GM19467 (cell line): ENCODE data around the gene TCP10L.
"Not testable (repeated sequence)": the region's sequence is repeated elsewhere in the genome, so short reads cannot be mapped to it uniquely, and the experiment has no call there.

Experiments used
- ATAC-seq: cut with Tn5 transposase; IDR thresholded peaks from one replicate; pipeline ENCODE4 v1.9.1; 2021; ENCODE audit warnings: mild to moderate bottlenecking, moderate library complexity; ENCODE audit not compliant: unreplicated experiment

Gene TCP10L

DNA sequence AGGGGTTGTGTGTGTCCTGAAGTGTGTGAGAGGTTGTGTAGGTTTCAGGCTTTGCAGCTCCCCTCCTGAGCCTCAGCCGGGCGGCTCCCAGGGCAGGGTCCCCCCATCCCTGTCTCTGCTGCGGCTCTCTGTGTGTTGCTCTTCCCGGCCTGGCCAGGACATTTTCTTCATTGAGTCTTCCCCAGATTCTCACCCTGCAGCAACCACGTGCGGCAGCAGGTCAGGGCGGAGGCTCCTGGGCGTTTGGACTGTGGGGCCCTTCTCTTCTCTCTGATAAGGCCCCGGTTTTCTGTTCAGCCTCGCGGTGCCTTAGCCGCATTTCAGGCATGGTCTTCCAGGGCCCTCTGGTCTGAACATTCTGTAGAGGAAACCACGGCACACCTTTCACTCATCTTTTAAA lies 1.8 kb upstream of the TCP10L start:
- ATAC-seq, result no peak

DNA sequence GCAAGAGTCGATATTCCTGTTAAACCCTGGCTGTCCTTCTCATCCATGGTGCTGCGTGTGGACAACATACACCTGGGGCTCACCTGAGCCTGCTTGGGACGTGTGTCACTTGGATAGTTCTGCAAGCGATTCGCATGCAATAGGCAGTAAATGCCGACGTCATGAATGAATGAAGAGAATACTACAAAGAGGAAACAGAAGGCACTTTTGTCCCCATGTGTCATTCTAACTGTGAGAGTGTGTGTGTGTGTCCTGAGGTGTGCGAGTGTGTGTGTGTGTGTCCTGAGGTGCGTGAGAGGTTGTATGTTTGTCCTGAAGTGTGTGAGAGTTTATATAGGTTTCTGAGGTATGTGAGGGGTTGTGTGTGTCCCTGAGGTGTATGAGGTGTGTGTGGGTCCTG lies 647 bp upstream of the TCP10L start:
- no peak for ATAC-seq

DNA sequence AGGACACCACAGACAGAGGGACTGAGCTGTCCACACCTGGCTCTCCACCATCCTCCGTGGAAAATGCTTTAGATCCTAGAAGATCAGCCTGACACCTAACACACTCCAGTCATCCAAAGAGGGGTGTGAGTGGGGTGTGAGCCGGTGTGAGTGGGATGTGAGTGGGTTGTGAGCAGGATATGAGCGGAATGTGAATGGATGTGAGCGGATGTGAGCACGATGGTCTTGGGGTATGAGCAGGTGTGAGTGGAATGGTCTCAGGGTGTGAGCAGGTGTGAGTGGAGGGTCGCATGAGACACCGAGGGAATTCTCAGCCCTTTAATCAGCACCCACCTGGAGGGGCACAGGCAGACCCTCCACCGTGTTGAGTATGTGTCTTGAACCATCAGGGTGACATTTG lies 851 bp downstream of the TCP10L start:
- ATAC-seq, result no peak

DNA sequence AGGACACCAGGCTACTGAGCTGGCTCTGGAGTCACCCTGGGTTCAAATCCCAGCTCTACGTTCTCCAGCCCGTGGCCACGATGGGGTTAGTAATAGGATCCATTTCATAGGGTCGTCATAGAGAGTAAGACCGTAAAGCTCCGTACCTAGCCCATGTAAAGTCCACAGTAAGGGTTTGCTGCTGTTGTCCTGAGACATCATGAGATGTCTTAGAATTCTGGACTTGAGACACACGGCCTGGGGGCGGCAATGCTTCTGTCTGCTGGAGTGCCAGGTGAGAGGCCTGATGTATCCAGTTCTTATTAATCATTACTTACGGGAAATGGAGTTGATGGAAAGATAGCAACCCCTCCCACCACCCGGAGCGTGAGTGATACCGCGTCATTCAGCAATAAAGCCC lies 3.6 kb downstream of the TCP10L start:
- no peak for ATAC-seq

DNA sequence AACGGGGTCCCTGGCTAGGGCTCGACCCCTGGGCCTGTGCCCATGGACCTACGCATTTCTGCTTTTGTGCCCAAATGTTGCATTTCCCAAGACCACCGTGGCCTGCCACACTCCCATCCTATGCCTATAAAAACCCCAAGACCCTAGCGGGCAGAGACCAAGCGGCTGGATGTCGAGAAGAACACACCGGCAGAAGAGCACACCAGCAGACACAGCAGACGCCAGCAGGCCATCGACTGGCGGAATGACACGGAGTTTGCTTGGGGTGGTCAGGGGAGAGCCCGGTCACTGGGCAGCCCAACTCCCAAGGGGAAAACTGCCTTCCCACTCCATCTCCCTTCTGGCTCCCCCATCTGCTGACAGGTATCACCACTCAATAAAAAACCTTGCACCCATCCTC lies 4.4 kb downstream of the TCP10L start:
- no peak for ATAC-seq

DNA sequence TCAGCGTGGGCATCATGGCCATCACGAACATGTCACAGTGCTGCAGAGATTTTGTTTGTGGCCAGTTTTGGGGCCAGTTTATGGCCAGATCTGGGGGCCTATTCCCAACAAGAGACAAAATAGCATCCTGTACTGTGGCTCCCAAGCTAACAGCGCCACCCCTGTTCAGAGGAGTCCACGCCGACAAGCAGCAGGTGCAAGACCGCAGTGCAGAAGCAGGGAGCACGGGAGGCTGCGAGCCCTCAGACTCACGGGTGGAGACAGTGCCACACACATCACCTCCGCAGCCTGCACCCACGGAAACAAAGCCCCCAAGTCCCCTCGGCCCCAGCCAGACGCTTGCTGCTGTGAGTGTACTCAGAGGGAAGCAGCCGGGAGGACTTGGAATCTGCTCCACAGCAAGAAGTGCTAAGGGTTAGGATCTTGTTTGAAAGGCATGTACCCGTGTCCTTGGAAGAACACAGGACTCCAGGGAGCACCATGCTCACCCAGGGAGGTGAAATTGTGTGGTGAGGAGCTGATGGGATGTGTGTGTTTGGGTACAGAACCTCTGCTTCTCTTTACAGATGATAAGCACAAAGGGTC lies 7.1 kb downstream of the TCP10L start:
- no peak for ATAC-seq

DNA sequence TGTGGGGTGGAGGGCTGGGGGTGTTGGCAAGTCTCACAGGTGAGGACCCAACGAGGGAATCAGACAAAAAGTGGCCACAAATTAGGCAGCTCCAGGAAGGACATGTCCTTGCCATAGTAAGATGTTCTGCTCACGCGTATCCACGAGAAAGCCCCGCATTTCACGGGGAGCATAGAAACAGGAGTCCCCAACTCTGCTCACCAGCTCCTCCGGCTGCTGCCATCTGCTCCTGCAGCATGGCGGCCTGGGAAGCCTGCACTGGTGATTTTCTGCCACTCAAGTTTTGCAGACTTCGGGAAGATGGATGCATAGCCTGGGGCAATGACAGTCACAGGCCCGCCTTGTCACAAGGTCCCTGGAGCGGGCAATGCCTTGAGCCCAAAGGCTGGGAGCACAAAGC lies 9.3 kb downstream of the TCP10L start:
- ATAC-seq, result no peak

DNA sequence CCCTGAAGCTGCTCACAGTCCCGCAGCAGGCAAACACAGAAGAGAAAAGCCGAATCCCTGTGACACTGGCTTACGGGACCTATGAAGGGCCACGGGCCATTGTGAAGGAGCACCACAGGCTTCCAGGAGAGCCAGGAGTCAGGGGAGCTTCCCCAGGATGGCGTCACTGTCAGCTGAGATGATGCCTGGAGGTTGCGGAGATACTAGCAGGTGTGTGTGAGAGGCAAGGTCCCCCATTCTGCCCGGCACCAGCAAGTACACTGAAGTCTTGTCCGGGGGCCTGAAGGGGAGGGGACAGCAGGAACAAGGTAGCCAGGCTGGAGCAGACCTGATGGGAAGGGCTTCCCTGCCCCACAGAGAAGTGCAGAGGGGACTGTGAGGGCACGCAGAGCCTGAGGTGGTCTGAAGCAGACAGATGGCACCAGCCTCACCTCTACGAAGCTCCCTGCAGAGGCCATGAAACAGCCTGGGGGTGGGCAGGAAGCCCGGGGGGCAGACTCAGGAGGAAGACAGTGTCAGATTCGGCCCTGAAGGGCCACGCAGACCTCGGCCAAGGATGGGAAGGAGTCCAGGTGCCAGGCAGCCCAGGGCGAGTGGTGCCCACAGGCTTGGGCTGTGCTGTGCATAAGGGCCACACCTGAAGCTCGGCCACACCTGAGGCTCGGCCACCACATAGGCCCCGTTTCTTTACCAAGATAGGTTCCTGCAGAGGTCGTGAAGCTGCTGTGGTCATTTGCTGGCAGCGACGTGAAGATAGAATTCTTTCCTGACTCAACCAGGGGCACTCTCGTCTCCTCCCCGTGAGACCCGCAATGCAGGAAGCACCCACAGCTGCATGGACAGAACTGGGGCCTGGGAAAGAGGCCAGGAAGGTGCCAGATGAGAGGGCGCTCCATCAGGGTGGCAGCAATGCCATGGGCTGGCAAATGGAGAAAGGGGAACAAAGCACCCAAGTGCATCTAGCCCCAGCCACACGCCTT lies 10.1 kb downstream of the TCP10L start:
- no peak for ATAC-seq

DNA sequence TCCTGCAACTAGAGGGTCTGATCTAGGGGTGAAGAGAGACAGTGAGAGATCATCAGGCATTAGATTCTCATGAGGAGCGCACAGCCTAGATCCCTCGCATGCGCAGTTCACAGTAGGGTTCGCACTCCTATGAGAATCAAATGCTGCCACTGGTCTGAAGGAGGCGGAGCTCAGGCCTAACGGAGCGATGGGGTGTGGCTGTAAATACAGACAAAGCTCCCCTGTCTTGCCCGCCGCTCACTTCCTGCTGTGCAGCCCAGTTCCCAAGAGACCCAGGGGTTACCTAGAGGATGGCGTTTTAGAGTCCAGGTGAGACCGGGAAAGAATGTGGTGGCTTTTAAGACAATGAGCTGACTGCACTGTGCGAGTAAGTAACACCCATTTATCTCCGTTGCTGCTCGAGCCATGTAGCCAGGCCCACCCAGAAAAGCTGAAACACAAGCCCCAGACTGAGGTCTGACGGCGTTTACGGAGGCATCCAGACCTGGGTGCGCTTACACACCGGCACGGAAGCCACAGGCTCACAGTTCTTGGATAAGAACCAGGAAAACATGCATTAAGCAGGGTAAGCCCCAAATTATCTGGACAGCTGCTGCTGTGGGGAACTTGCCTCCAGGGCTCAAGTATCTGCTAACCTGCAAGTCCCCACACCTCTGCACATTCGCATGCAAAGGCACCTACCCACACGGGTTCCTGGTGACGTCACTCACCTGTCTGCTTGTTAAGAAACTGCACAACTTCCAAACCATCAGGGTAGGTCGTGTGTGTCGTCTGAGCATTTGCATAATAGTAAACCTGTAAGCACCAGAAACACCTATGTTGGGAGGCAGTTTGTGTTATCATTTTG lies 12.5 kb downstream of the TCP10L start:
- no peak for ATAC-seq

DNA sequence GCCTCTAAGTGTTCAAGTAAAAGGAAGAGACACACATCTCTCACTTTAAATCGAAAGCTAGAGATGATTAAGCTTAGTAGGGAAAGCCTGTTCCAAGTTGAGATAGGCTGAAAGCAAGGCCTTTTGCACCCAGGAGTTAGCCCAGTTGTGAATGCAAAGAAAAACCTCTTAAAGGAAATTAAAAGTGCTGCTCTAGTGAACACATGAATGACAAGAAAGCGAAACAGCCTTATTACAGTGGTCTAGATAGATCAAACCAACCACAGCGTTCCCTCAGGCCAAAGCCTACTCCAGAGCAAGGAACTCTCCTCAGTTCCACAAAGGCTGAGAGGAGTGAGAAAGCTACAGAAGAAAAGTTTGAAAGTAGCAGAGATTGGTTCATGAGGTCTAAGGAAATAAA lies 14.9 kb downstream of the TCP10L start:
- ATAC-seq, result no peak

DNA sequence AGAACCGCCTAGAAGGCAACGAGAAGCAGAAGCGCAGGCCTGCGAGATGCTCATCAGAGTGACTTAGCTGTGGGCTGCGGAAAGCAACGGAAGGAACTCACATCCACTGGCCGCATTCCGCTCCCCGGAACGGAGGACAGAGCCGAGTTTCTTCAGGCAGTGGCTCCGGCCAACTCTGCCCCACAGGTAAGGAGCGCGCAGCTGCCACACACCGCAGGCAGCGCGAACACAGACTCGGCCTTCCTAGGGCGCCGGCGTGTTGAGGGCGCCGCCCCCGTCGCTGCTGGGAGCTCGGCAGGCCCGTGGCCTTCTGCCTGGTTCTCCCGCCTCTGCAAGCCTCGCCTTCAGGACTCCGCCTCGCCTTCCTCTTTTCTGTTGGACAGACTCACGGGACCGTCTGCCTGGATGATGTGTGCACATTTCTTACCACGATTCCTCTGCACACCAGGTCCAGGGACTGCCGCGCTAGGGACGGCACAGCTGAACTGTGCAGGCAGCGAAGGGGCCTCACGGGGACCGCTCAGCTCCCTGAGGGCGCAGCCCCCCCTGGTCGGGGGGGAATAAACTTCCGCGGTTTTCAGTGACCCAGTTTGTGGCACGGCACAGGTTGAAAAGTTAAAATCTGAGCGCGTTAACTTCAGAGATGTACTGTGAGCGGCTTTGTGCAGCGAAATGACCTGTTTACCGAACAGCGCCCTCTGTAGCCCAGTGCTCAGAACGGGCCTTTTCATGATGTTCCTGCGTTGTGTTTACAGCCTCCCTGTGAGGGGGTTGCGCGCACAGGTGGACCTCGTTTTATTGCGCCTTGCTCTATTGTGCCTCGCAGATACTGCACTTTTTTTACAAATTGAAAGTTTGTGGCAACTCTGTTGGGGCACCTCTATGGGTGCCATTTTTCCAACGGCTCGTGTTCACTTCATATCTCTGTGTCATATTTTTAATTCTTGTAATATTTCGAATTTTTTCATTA lies 15.8 kb downstream of the TCP10L start:
- ATAC-seq, result peak; percentile 80

DNA sequence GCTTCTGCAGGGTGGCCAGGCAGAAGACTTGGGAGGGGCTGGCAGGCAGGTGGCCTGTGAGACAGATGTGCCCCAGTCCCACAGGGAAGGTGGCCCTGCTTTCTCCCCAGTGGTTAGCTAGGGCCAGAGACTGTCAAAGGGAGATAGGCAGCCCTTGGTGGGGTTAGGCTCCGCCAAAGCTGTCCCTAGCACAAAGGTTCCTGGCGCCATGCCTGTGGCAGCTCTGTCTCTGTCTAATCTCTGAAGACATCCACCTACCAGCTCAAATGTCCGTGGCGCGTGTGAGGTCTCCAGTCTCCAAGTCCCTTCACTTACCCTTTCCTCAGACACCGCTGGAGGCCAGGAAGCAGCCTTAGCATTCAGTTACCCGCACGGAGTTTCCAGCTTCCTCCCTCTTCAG lies 17.7 kb downstream of the TCP10L start:
- no peak for ATAC-seq

DNA sequence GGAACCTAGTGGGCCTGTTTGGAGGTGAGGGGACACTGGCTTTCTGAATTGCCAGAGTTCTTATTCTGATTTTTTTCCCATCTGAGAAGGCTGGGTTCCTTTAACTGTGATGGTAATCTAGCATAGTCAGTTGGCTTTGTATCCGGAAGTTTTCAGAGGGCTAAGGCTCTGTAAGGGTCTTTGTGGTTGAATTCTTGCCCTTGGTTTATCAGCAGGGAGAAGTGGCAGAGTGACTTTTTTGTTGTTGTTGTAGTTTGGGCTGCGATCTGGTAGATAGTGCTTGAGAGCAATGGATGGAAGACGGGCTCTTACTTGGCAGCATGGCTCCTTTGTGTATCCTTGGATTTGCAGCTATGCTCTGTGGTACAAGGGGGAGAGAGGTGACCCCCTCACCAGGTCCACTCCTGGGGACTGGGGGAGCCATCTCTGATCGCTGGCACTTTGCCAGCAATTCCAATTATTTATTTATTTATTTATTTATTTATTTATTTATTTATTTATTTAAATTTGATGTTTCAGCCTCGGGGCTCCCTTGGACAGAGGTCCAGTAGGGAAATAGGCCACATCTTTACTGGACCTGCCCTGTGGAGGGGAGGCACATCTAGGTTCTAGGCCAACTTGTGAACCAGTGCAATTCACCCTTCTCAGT lies 18.5 kb downstream of the TCP10L start:
- no peak for ATAC-seq

DNA sequence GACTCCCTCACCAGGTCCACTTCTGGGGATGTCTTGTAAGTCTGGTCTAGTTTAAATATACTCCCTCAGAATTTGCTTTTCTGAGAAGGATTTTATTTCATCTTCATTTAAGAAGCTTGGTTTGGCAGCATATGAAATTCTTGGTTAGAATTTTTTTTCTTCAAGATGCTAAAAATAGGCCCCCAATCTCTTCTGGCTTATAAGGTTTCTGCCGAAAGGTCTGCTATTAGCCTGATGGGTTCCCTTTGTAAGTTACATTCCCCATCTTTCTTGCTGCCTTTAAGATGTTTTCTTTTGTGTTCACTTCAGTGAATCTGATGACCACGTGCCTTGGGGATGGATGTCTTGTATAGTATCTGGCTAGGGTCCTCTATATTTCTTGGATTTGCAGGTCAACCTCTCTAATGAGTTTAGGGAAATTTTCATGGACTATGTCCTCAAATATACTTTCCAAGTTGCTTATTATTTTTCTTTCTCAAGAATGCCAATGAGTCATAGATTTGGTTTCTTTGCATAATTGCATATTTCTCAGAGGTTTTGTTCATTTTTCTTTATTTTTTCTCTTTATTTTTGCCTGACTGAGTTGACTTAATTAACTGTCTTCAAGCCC lies 19.4 kb downstream of the TCP10L start:
- ATAC-seq, result no peak

DNA sequence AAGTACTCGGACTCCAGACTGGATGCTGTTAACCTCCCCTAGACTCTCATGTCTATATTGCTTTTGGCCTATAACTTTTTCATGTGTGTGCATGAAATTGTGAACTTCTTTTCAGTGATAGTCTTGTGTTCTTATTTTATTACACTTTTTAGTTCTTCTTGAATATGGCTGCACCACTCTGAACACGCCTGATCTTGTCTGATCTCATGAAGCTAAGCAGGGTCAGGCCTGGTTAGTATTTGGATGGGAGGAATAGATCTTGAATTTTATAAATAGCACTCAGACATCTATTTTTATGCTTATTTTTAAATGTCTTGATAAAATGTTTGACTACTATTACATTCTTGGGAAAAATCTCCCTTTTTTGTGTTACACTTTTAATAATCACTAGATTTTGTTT lies 22.4 kb downstream of the TCP10L start:
- no peak for ATAC-seq

DNA sequence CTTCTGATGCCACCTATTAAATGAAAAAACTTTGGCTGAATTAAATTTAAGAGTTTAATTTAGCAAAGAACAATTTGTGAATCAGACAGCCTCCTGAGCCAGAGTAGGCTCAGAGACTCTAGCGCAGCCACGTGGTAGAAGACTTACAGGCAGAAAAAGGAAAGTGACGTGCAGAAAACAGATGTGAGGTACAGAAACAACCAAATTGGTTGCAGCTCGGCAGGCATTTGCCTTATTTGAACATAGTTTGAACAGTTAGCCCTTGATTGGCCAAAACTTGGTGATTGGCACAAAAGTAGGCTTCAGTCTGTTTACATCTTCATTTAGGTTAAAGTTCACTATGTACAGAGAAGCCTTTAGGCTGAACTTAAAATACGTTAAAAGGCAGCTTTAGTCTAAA lies 22.9 kb downstream of the TCP10L start:
- no peak for ATAC-seq

DNA sequence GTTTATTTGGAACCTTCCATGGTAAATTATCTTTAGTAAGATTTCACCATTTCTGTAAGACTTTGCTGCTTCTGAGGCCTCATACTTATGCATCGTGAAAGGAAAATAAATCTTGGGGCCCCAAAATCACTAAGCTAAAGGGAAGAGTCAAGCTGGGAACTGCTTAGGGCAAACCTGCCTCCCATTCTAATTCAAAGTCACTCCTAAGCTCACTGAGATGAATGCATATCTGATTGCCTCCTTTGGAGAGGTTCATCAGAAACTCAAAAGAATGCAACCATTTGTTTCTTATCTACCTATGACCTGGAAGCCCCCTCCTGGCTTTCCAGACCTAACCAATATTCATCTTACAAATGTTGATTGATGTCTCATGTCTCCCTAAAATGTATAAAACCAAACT lies 23.8 kb downstream of the TCP10L start:
- ATAC-seq, result not testable (repeated sequence)

DNA sequence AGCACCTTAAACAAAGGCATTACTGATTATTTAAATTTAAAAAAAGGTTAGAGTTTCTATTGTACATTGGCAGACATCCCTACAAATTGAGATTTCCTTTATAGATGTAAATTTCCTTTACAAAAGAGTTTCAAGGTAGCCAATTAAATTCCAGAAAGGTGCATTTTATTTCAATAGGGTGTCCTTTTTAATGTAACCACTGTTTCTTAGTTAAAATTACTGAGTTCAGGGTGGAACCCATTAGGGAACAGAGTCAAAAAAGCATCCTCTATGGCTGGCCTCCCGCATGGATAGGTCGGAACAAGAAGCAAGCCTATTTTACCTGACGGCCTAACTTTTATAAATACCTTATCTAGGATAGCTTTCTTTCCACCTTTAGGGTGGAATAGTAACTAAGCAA lies 24.4 kb downstream of the TCP10L start:
- no peak for ATAC-seq

DNA sequence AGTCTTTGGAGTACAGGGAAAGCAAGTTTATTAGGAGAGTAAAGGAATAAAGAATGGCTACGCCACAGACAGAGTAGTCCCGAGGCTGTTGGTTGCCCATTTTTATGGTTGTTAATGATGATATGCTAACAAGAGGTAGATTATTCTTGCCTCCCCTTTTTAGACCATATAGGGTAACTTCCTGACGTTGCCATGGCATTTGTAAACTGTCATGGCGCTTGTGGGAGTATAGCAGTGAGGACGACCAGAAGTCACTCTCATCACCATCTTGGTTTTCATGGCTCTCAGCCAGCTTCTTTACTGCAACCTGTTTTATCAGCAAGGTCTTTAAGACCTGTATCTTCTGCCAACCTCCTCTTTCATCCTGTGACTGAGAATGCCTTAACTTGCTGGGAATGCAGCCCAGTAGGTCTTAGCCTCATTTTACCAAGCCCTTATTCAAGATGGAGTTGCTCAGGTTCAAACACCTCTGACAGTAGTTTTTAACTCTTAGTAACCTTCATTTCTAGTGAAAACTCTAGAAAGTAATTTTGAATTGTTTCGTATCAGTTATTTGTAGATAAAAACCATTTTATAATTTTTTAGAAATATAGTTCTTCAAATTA lies 26.2 kb downstream of the TCP10L start:
- no peak for ATAC-seq
